PC-3 (cell line): Measurements from ENCODE around the gene PCDHA7.
"Not testable (repeated sequence)": the region's sequence is repeated elsewhere in the genome, so short reads cannot be mapped to it uniquely, and the experiment has no call there.

Experiments used
- EZH2 ChIP-seq: fragments of 300-600 bp; sonication (generic); IDR thresholded peaks from one replicate; pipeline ENCODE4 v1.6.1; 2017; ENCODE audit warnings: antibody characterized with exemption, mild to moderate bottlenecking, low read length; ENCODE audit not compliant: unreplicated experiment
- TF ChIP-seq, protein P1 (sequence below): fragments of 300-600 bp; sonication (generic); conservative IDR thresholded peaks from 2 replicates; pipeline ENCODE4 v1.5.1; 2017; ENCODE audit warnings: antibody characterized with exemption, low read depth, mild to moderate bottlenecking, low read length

- TF ChIP-seq, protein P1, sequence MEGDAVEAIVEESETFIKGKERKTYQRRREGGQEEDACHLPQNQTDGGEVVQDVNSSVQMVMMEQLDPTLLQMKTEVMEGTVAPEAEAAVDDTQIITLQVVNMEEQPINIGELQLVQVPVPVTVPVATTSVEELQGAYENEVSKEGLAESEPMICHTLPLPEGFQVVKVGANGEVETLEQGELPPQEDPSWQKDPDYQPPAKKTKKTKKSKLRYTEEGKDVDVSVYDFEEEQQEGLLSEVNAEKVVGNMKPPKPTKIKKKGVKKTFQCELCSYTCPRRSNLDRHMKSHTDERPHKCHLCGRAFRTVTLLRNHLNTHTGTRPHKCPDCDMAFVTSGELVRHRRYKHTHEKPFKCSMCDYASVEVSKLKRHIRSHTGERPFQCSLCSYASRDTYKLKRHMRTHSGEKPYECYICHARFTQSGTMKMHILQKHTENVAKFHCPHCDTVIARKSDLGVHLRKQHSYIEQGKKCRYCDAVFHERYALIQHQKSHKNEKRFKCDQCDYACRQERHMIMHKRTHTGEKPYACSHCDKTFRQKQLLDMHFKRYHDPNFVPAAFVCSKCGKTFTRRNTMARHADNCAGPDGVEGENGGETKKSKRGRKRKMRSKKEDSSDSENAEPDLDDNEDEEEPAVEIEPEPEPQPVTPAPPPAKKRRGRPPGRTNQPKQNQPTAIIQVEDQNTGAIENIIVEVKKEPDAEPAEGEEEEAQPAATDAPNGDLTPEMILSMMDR = not testable (repeated sequence)
- TF ChIP-seq EZH2 = not testable (repeated sequence)
These were observed 31.7 kb upstream of the PCDHA7 start for GRCh38 chr5:140802381-140802780.
